K562 (cell line): Measurements from ENCODE around the gene PODNL1. TPM values are rescaled to one million over a fixed set of nuclear protein-coding genes. Genes with fewer than 3 reads are reported as not detected.

Source experiments
- ARID1B ChIP-seq: fragments of 450-650 bp; IDR thresholded peaks from 2 replicates; pipeline ENCODE4 v1.6.1; 2016; ENCODE audit warnings: antibody characterized with exemption, mild to moderate bottlenecking, inconsistent platforms
- ATF7 ChIP-seq: fragments of 450-650 bp; IDR thresholded peaks from 2 replicates; pipeline ENCODE4 v1.7.1; 2014; ENCODE audit warnings: mild to moderate bottlenecking, moderate library complexity
- BCL6 ChIP-seq: fragments of 250-450 bp; sonication (Bioruptor Pico); IDR thresholded peaks from 2 replicates; pipeline ENCODE4 v1.4.0; 2020
- BHLHE40 ChIP-seq: IDR thresholded peaks from 2 replicates; pipeline ENCODE4 v1.6.1; 2011; ENCODE audit warnings: low read length, improper control_type of control experiment
- CBFB ChIP-seq: sonication (generic); formaldehyde crosslinking; IDR thresholded peaks from 2 replicates; pipeline ENCODE4 v1.4.0; 2020; ENCODE audit warnings: mild to moderate bottlenecking, missing genetic modification reagents
- DDX20 ChIP-seq: fragments of 450-650 bp; IDR thresholded peaks from 2 replicates; pipeline ENCODE4 v1.6.1; 2016; ENCODE audit warnings: missing genetic modification characterization, low read depth, mild to moderate bottlenecking, missing compliant biosample characterization, moderate library complexity
- E2F1 ChIP-seq: sonication (generic); formaldehyde crosslinking; IDR thresholded peaks from 2 replicates; pipeline ENCODE4 v1.8.1; 2023; ENCODE audit warnings: mild to moderate bottlenecking, missing genetic modification reagents, moderate library complexity
- ETS1 ChIP-seq: conservative IDR thresholded peaks from 2 replicates; pipeline ENCODE4 v1.6.1; 2011; ENCODE audit warnings: low read depth, mild to moderate bottlenecking, low read length; ENCODE audit not compliant: control insufficient read depth
- EZH2 ChIP-seq: IDR thresholded peaks from 2 replicates; pipeline ENCODE4 v1.6.1; 2012; ENCODE audit warnings: low read depth, mild to moderate bottlenecking, inconsistent platforms, low read length, borderline replicate concordance
- GABPB1 ChIP-seq: sonication (generic); formaldehyde crosslinking; IDR thresholded peaks from 2 replicates; pipeline ENCODE4 v1.8.0; 2022; ENCODE audit warnings: mild to moderate bottlenecking, missing genetic modification reagents
- GTF2F1 ChIP-seq: IDR thresholded peaks from 2 replicates; pipeline ENCODE4 v1.6.1; 2011; ENCODE audit warnings: low read depth, low read length, improper control_type of control experiment
- KLF1 ChIP-seq: fragments of 450-650 bp; IDR thresholded peaks from 2 replicates; pipeline ENCODE4 v1.6.1; 2016; ENCODE audit warnings: missing genetic modification characterization, missing compliant biosample characterization
- KLF10 ChIP-seq: fragments of 250-450 bp; sonication (Bioruptor Pico); IDR thresholded peaks from 2 replicates; pipeline ENCODE4 v1.6.1; 2021; ENCODE audit warnings: matching md5 sums
- MAFG ChIP-seq: fragments of 450-650 bp; conservative IDR thresholded peaks from 2 replicates; pipeline ENCODE4 v1.6.1; 2016; ENCODE audit warnings: missing genetic modification characterization, missing compliant biosample characterization
- MEF2A ChIP-seq: IDR thresholded peaks from 2 replicates; pipeline ENCODE4 v1.6.1; 2011; ENCODE audit warnings: low read depth, mild to moderate bottlenecking, low read length, moderate library complexity; ENCODE audit not compliant: control insufficient read depth
- NCOA2 ChIP-seq, 2 experiments: fragments of 450-650 bp; IDR thresholded peaks; 2 replicates each; pipeline ENCODE4 v1.6.1; 2018; ENCODE audit warnings: mild to moderate bottlenecking in 2 of 2, moderate library complexity in 1 of 2; ENCODE audit not compliant: partially characterized antibody in 2 of 2
- NEUROD1 ChIP-seq: fragments of 150-350 bp; IDR thresholded peaks from 2 replicates; pipeline ENCODE4 v1.6.1; 2014; ENCODE audit warnings: borderline replicate concordance, low read length, low read depth; ENCODE audit not compliant: partially characterized antibody
- NRF1 ChIP-seq, 2 experiments: fragments of 450-650 bp; IDR thresholded peaks in 1 of 2; conservative IDR thresholded peaks in 1 of 2; 2 replicates each; pipeline ENCODE4 v1.6.1; 2014; ENCODE audit warnings: mild to moderate bottlenecking in 2 of 2
- PML ChIP-seq: IDR thresholded peaks from 2 replicates; pipeline ENCODE4 v1.6.1; 2012; ENCODE audit warnings: low read length, inconsistent platforms
- TBL1XR1 ChIP-seq, 2 experiments: IDR thresholded peaks; 2 replicates each; pipeline ENCODE4 v1.6.1; 2012; ENCODE audit warnings: improper control_type of control experiment in 2 of 2, low read length in 2 of 2, mild to moderate bottlenecking in 1 of 2
- TBP ChIP-seq: optimal IDR thresholded peaks from 2 replicates; pipeline ENCODE3; 2011; ENCODE audit warnings: low read depth, low read length, improper control_type of control experiment
- ZBTB26 ChIP-seq: fragments of 450-650 bp; formaldehyde crosslinking; IDR thresholded peaks from 2 replicates; pipeline ENCODE4 v1.4.0; 2022; ENCODE audit warnings: missing genetic modification characterization
- ZFP1 ChIP-seq: fragments of 450-650 bp; formaldehyde crosslinking; IDR thresholded peaks from 2 replicates; pipeline ENCODE4 v1.4.0; 2020; ENCODE audit warnings: mild to moderate bottlenecking, mixed read lengths
- ZFP30 ChIP-seq: fragments of 250-450 bp; sonication (Bioruptor Pico); IDR thresholded peaks from 2 replicates; pipeline ENCODE4 v1.8.0; 2022; ENCODE audit warnings: moderate library complexity, mild to moderate bottlenecking, inconsistent platforms, borderline replicate concordance
- ZFPM2 ChIP-seq: fragments of 250-450 bp; sonication (Bioruptor Pico); IDR thresholded peaks from 2 replicates; pipeline ENCODE4 v1.5.1; 2022; ENCODE audit warnings: mild to moderate bottlenecking
- ZNF12 ChIP-seq: sonication (generic); formaldehyde crosslinking; IDR thresholded peaks from 2 replicates; pipeline ENCODE4 v1.4.0; 2020; ENCODE audit warnings: mild to moderate bottlenecking, missing genetic modification reagents
- ZNF121 ChIP-seq: sonication (generic); formaldehyde crosslinking; conservative IDR thresholded peaks from 2 replicates; pipeline ENCODE4 v1.8.0; 2022; ENCODE audit warnings: missing genetic modification reagents
- ZNF165 ChIP-seq: fragments of 250-450 bp; sonication (Bioruptor Pico); IDR thresholded peaks from 2 replicates; pipeline ENCODE4 v1.4.0; 2020; ENCODE audit warnings: borderline replicate concordance
- polyA plus RNA-seq, 8 experiments: library from polyadenylated mRNA; depleted of rRNA in 4 of 8; stranded (reverse) in 5 of 8; unstranded in 3 of 8; fragments of >200 nt; fragmentation: Nextera tagmentation in 2 of 8; fragmentation: Illumina TruSeq in 1 of 8; extraction: Ambion mirVana in 2 of 8; extraction: Trizol in 1 of 8; gene quantifications; 2 replicates each; pipeline versions ENCODE4 v1.2.1 to v1.2.3, GENCODE V29; 2011 to 2014; ENCODE audit warnings: inconsistent platforms in 1 of 8, missing spikeins in 1 of 8
- total RNA-seq, 7 experiments: library from RNA; depleted of rRNA in 6 of 7; stranded (reverse); fragments of >200 nt in 6 of 7; fragmentation: Illumina TruSeq in 2 of 7; extraction: Trizol in 2 of 7; gene quantifications; 2 replicates each; pipeline versions ENCODE4 v1.2.1 to v1.2.3, GENCODE V29; 2011 to 2021; ENCODE audit warnings: low replicate concordance in 1 of 7

Gene PODNL1
- total and polyA plus RNA-seq, 9 of the 15 experiments (the other 6 are each of a cell fraction or from before 2014, with no cell fraction given) = 0.18 to 0.47 (median 0.23) TPM; not detected in 3

GRCh38 chr19:13920940-13921747 lies 17.1 kb downstream of the PODNL1 start (continued):
- TF ChIP-seq NRF1 (conservative IDR thresholded peaks at IDR 0.05 in 1 of 2, IDR thresholded peaks at IDR 0.05 in 1 of 2) (0 out of 4 replicates have a peak, but pooled peaks of 1 of the 2 experiments have one; percentile 33), ZNF165 (CRISPR knock-in tag) (no peak), BCL6 (CRISPR knock-in tag) (no peak), MEF2A (no peak), ETS1 (0 out of 2 replicates have a peak, but pooled peaks have one; percentile 65), GABPB1 (CRISPR knock-in tag) (peak; percentile 93), ATF7 (peak; percentile 85; the same call in 1 of the 2 replicates), TBP (no peak), PML (no peak), NCOA2 (IDR thresholded peaks at IDR 0.05; ENCODE audit: partially characterized antibody in 2 of 2) (no peak), ARID1B (no peak), E2F1 (CRISPR knock-in tag) (no peak), ZFP1 (CRISPR knock-in tag) (no peak), DDX20 (tag) (no peak), ZFPM2 (CRISPR knock-in tag) (no peak), EZH2 (no peak), KLF1 (no peak), CBFB (CRISPR knock-in tag) (no peak), ZFP30 (CRISPR knock-in tag) (no peak), ZNF12 (CRISPR knock-in tag) (peak; percentile 100), KLF10 (CRISPR knock-in tag) (no peak), TBL1XR1 (IDR thresholded peaks at IDR 0.05; ENCODE audit: low read length in 2 of 2) (no peak), GTF2F1 (no peak), NEUROD1 (no peak), BHLHE40 (no peak), MAFG (no peak), ZBTB26 (CRISPR knock-in tag) (no peak), ZNF121 (CRISPR knock-in tag) (no peak)
